WTC11 (cell line): ENCODE measurements around the gene P2RY11. TPM values are rescaled to one million over a fixed set of nuclear protein-coding genes. Genes with fewer than 3 reads are reported as not detected.

Experiments
- ATAC-seq: fragments of 200-7000 bp; cut with Tn5 transposase; 2 replicates; pipeline ENCODE4 v1.10.0; 2021; ENCODE audit warnings: mild to moderate bottlenecking, moderate library complexity
- CTCF ChIA-PET: fragments of 300-600 bp; sonication (Branson Sonifier 250); formaldehyde crosslinking; loops from one replicate; lab custom pipeline; 2021; ENCODE audit warnings: antibody characterized with exemption; lab: Charles Lee
- POLR2A ChIA-PET: fragments of 350-600 bp; sonication (Branson Sonifier 250); formaldehyde crosslinking; loops from one replicate; lab custom pipeline; 2021; ENCODE audit warnings: antibody characterized with exemption; lab: Charles Lee
- DNase-seq: peaks from one replicate; pipeline ENCODE4 v3.0.0; 2021; ENCODE audit warnings: low spot score
- H3K27ac Mint-ChIP-seq: 2 replicates; pipeline ENCODE4 v1.8.0; 2021; ENCODE audit warnings: mixed read lengths
- H3K27me3 Mint-ChIP-seq: 2 replicates; pipeline ENCODE4 v1.8.0; 2021; ENCODE audit warnings: low read depth, mild to moderate bottlenecking, moderate library complexity, mixed read lengths
- H3K36me3 Mint-ChIP-seq: 2 replicates; pipeline ENCODE4 v1.8.0; 2021; ENCODE audit warnings: mixed read lengths
- H3K4me1 Mint-ChIP-seq: 2 replicates; pipeline ENCODE4 v1.8.0; 2022; ENCODE audit warnings: mixed read lengths
- H3K4me3 Mint-ChIP-seq: 2 replicates; pipeline ENCODE4 v1.8.0; 2021; ENCODE audit warnings: mild to moderate bottlenecking, moderate library complexity, mixed read lengths
- H3K9me3 Mint-ChIP-seq: 2 replicates; pipeline ENCODE4 v1.8.0; 2021; ENCODE audit warnings: mixed read lengths
- ARID4B ChIP-seq: sonication (generic); formaldehyde crosslinking; IDR thresholded peaks from 2 replicates; pipeline ENCODE4 v1.8.0; 2023; ENCODE audit warnings: missing genetic modification reagents, mild to moderate bottlenecking, borderline replicate concordance
- ATF2 ChIP-seq: sonication (generic); formaldehyde crosslinking; IDR thresholded peaks from 2 replicates; pipeline ENCODE4 v1.8.1; 2022; ENCODE audit warnings: low read depth, missing genetic modification reagents, borderline replicate concordance
- CREM ChIP-seq: sonication (generic); formaldehyde crosslinking; IDR thresholded peaks from 2 replicates; pipeline ENCODE4 v1.8.1; 2022; ENCODE audit warnings: mild to moderate bottlenecking, missing genetic modification reagents, moderate library complexity
- E2F5 ChIP-seq: sonication (generic); formaldehyde crosslinking; IDR thresholded peaks from 2 replicates; pipeline ENCODE4 v1.8.1; 2022; ENCODE audit warnings: mild to moderate bottlenecking, moderate library complexity, missing genetic modification reagents
- ESRRA ChIP-seq: sonication (generic); formaldehyde crosslinking; IDR thresholded peaks from 2 replicates; pipeline ENCODE4 v1.8.1; 2022; ENCODE audit warnings: mild to moderate bottlenecking, missing genetic modification reagents, borderline replicate concordance
- HMGA2 ChIP-seq: fragments of 250-450 bp; sonication (Bioruptor Pico); IDR thresholded peaks from 2 replicates; pipeline ENCODE4 v1.4.0; 2021; ENCODE audit warnings: mild to moderate bottlenecking, moderate library complexity
- HMGXB4 ChIP-seq: sonication (generic); formaldehyde crosslinking; IDR thresholded peaks from 2 replicates; pipeline ENCODE4 v1.8.1; 2023; ENCODE audit warnings: mild to moderate bottlenecking, moderate library complexity, missing genetic modification reagents
- JUN ChIP-seq: sonication (generic); formaldehyde crosslinking; IDR thresholded peaks from 2 replicates; pipeline ENCODE4 v1.8.0; 2023; ENCODE audit warnings: mild to moderate bottlenecking, missing genetic modification reagents
- KAT7 ChIP-seq: sonication (generic); formaldehyde crosslinking; IDR thresholded peaks from 2 replicates; pipeline ENCODE4 v1.8.1; 2023; ENCODE audit warnings: missing genetic modification reagents, mild to moderate bottlenecking, borderline replicate concordance
- MXD4 ChIP-seq: fragments of 250-450 bp; sonication (Bioruptor Pico); IDR thresholded peaks from 2 replicates; pipeline ENCODE4 v1.8.0; 2021; ENCODE audit warnings: mild to moderate bottlenecking, moderate library complexity, borderline replicate concordance
- MYBL2 ChIP-seq: sonication (generic); formaldehyde crosslinking; IDR thresholded peaks from 2 replicates; pipeline ENCODE4 v1.8.1; 2023; ENCODE audit warnings: mild to moderate bottlenecking, moderate library complexity, missing genetic modification reagents
- NR2C2 ChIP-seq: sonication (generic); formaldehyde crosslinking; IDR thresholded peaks from 2 replicates; pipeline ENCODE4 v1.8.0; 2022; ENCODE audit warnings: mild to moderate bottlenecking, missing genetic modification reagents
- PRRX2 ChIP-seq: fragments of 250-450 bp; sonication (Bioruptor Pico); IDR thresholded peaks from 2 replicates; pipeline ENCODE4 v1.8.0; 2021; ENCODE audit warnings: mild to moderate bottlenecking
- ZBTB21 ChIP-seq: sonication (generic); formaldehyde crosslinking; IDR thresholded peaks from 2 replicates; pipeline ENCODE4 v1.8.1; 2023; ENCODE audit warnings: mild to moderate bottlenecking, missing genetic modification reagents, borderline replicate concordance
- ZBTB43 ChIP-seq: sonication (generic); formaldehyde crosslinking; IDR thresholded peaks from 2 replicates; pipeline ENCODE4 v1.8.1; 2023; ENCODE audit warnings: mild to moderate bottlenecking, missing genetic modification reagents
- ZNF317 ChIP-seq: sonication (generic); formaldehyde crosslinking; IDR thresholded peaks from 2 replicates; pipeline ENCODE4 v1.8.1; 2023; ENCODE audit warnings: low read depth, mild to moderate bottlenecking, moderate library complexity, missing genetic modification reagents, borderline replicate concordance
- ZNF416 ChIP-seq: fragments of 250-450 bp; sonication (Bioruptor Pico); IDR thresholded peaks from 2 replicates; pipeline ENCODE4 v1.9.0; 2021; ENCODE audit warnings: mild to moderate bottlenecking, inconsistent platforms
- ZNF425 ChIP-seq: fragments of 250-450 bp; sonication (Bioruptor Pico); conservative IDR thresholded peaks from 2 replicates; pipeline ENCODE4 v1.9.0; 2021; ENCODE audit warnings: mild to moderate bottlenecking
- total RNA-seq: library from RNA; stranded (reverse); gene quantifications from 3 replicates; pipeline ENCODE4 v1.2.3, GENCODE V29; 2021
- TF ChIP-seq, protein P1 (sequence below): sonication (generic); formaldehyde crosslinking; conservative IDR thresholded peaks from 2 replicates; pipeline ENCODE4 v1.8.1; 2022; ENCODE audit warnings: mild to moderate bottlenecking, missing genetic modification reagents
- TF ChIP-seq, protein P2 (sequence below): sonication (generic); formaldehyde crosslinking; IDR thresholded peaks from 2 replicates; pipeline ENCODE4 v1.8.0; 2022; ENCODE audit warnings: mild to moderate bottlenecking, missing genetic modification reagents

Gene P2RY11
- total RNA-seq, 1 experiment from 2014 or later = 21.0 TPM

DNA sequence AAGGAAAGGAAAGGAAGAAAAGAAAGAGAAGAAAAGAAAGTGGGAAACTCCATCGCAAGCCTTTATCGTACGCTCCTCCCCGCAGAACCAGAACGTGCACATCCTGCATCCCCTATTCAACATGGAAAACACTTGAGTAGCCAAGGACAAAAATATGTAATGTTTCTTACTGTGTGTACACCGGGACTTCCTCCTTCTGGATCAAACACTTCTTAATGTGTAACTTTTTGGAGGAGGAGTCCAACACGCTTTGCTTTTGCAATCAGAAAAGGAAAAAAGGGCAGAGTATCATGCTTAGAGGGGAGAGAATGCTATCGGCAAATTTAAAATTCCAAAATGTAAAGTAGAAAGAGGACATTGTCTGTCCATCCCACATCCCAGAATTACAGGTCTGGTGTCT, 33.2 kb upstream of the P2RY11 start (continued):
- no peak for TF ChIP-seq MXD4 (CRISPR knock-in tag)
- TF ChIP-seq ARID4B (CRISPR knock-in tag) = no peak
- TF ChIP-seq ZNF317 (CRISPR knock-in tag) = no peak
- TF ChIP-seq KAT7 (CRISPR knock-in tag) = no peak

DNA sequence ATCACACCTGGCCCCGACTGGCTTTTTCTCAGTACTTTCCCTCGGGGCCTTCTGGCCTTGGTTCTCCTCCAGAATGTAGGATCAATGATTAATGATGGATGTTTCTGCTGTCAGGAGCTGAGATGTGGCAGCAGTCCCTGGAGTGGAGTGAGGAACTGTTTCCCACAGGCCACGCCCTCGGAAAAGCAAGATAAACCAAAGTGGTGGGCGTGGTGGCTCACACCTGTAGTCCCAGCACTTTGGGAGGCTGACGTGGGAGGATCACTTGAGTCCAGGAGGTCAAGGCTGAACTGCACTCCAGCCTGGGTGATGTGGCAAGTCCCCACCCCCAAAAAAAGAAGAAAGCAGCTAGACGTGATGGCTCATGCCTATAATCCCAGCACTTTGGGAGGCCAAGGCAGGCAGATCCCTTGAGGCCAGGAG, 32.5 kb upstream of the P2RY11 start:
- POLR2A ChIA-PET = no interaction called here
- H3K36me3 Mint-ChIP-seq = no peaks in the 10 kb centered on the region
- H3K4me3 Mint-ChIP-seq = no peak overlapping the region
- H3K27ac Mint-ChIP-seq = no peak overlapping the region
- peaks cover 56% of the 10 kb centered on the region for H3K27me3 Mint-ChIP-seq
- CTCF ChIA-PET = interaction anchor here (1.8 kb wide), 1 partner anchor 79 kb away, joined by 6 read pairs; no protein-coding TSS in a partner anchor
- no peak for DNase-seq
- no peak for ATAC-seq
- H3K4me1 Mint-ChIP-seq = no peaks in the 10 kb centered on the region
- H3K9me3 Mint-ChIP-seq = peaks cover 6% of the 10 kb centered on the region
- TF ChIP-seq HMGXB4 (CRISPR knock-in tag) (no peak), ZNF425 (no peak), MYBL2 (CRISPR knock-in tag) (no peak), NR2C2 (CRISPR knock-in tag) (no peak), ESRRA (CRISPR knock-in tag) (no peak), JUN (no peak), CREM (CRISPR knock-in tag) (no peak), HMGA2 (CRISPR knock-in tag) (no peak), ZNF416 (CRISPR knock-in tag) (no peak), ATF2 (CRISPR knock-in tag) (no peak), ZBTB43 (CRISPR knock-in tag) (no peak), E2F5 (no peak), ZBTB21 (CRISPR knock-in tag) (no peak), PRRX2 (no peak)
- TF ChIP-seq, protein P1, sequence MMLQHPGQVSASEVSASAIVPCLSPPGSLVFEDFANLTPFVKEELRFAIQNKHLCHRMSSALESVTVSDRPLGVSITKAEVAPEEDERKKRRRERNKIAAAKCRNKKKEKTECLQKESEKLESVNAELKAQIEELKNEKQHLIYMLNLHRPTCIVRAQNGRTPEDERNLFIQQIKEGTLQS = no peak
- TF ChIP-seq, protein P2, sequence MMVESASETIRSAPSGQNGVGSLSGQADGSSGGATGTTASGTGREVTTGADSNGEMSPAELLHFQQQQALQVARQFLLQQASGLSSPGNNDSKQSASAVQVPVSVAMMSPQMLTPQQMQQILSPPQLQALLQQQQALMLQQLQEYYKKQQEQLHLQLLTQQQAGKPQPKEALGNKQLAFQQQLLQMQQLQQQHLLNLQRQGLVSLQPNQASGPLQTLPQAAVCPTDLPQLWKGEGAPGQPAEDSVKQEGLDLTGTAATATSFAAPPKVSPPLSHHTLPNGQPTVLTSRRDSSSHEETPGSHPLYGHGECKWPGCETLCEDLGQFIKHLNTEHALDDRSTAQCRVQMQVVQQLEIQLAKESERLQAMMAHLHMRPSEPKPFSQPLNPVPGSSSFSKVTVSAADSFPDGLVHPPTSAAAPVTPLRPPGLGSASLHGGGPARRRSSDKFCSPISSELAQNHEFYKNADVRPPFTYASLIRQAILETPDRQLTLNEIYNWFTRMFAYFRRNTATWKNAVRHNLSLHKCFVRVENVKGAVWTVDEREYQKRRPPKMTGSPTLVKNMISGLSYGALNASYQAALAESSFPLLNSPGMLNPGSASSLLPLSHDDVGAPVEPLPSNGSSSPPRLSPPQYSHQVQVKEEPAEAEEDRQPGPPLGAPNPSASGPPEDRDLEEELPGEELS (CRISPR knock-in tag) = no peak
